ENCODE measurements around the gene CDC42BPA. TPM values are rescaled to one million over a fixed set of nuclear protein-coding genes. Genes with fewer than 3 reads are reported as not detected.

CDC42BPA gene
- total and polyA plus RNA-seq, 4 donors: 8.1 to 71.3 (median 33.0) TPM

DNA sequence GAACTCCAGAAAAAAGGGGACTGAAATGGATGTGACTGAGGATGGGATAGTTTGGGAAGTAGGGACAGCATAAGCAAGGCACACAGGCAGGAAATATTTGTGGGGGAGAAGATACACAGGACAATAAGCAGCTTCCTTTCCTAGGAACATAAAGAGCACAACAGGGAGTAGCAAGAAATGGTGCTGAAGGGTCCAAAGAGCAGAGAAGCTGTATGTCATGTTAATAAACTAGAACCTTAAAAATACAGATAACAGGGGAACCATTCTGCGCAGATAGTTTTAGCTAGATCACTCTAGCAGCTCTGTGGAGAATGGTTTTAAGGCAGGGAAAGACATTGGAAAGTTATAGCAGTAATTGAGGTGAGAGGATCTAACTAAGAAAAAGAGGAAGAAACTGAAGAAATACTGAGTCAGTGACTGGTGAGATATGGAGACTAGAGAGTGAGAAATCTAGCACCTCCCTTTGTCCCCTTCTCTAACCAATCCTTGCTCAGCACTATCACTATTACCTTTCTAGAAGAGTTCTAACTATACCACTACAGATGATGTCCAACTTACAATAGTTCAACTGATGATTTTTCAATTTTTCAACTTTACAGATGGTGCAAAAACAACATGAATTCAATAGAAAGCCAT lies 95.0 kb downstream of the CDC42BPA start:
- Histone ChIP-seq H3K27me3 (ENCODE audit: control insufficient read depth in 1 of 2, insufficient read depth in 2 of 2, low read length in 1 of 2) (no peaks in the 10 kb centered on the region), H3K36me3 (ENCODE audit: control insufficient read depth in 1 of 2, insufficient read depth in 2 of 2, low read length in 1 of 2) (no peaks in the 10 kb centered on the region), H3K27ac (ENCODE audit: low read depth in 1 of 2, low read length in 2 of 2) (no peak overlapping the region), H3K4me3 (ENCODE audit: low read length in 2 of 2) (no peak overlapping the region), H3K9me3 (ENCODE audit: control insufficient read depth, low read length) (no peaks in the 10 kb centered on the region), H3K4me1 (ENCODE audit: control insufficient read depth in 1 of 2, insufficient read depth in 2 of 2, low read length in 2 of 2) (no peaks in the 10 kb centered on the region)
- DNase-seq (no peak), ATAC-seq (ENCODE audit: low FRiP score) (no peak)
- intact Hi-C loops (cut with DNase I): no loop called here
- whole genome bisulfite sequencing, 2 donors: 97 to 100% methylated on average over 1 of the region's 1 CpG

DNA sequence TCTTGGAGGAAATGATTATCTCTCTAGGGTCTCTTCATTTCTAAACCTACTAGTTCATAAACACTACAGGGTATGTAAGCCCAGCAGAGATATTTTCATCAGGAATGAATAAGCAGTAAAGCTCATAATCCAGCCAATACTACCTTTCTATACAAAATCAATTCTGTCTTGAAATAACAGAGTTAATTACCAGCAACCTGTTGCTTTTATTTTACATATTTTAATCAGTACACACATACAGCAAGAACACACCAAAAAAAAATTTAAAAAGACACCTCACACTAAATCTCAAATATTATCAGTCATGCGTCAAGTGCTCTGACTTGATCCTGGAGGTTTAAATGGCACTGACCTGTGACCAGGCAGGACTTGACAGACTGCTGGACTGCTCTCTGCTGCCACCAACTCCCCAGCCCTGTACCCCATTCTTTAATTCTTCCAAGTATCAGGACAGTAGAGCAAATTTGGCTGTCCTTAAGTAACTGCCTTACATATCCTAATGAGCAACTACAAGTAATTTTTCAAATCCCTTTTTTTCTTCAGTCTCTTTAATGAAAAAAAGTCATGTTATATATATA lies 98.5 kb downstream of the CDC42BPA start:
- 94 to 100% methylated on average over 1 of the region's 1 CpG for WGBS, 2 donors
- DNase-seq (no peak), ATAC-seq (ENCODE audit: low FRiP score) (no peak)
- H3K27me3 ChIP-seq (ENCODE audit: control insufficient read depth in 1 of 2, insufficient read depth in 2 of 2, low read length in 1 of 2): no peaks in the 10 kb centered on the region
- no peaks in the 10 kb centered on the region for H3K4me1 ChIP-seq (ENCODE audit: control insufficient read depth in 1 of 2, insufficient read depth in 2 of 2, low read length in 2 of 2)
- no peak overlapping the region for H3K4me3 ChIP-seq (ENCODE audit: low read length in 2 of 2)
- no peak overlapping the region for H3K27ac ChIP-seq (ENCODE audit: low read depth in 1 of 2, low read length in 2 of 2)
- H3K36me3 ChIP-seq (ENCODE audit: control insufficient read depth in 1 of 2, insufficient read depth in 2 of 2, low read length in 1 of 2): no peaks in the 10 kb centered on the region
- intact Hi-C loops (cut with DNase I): no loop called here
- H3K9me3 ChIP-seq (ENCODE audit: control insufficient read depth, low read length): no peaks in the 10 kb centered on the region

DNA sequence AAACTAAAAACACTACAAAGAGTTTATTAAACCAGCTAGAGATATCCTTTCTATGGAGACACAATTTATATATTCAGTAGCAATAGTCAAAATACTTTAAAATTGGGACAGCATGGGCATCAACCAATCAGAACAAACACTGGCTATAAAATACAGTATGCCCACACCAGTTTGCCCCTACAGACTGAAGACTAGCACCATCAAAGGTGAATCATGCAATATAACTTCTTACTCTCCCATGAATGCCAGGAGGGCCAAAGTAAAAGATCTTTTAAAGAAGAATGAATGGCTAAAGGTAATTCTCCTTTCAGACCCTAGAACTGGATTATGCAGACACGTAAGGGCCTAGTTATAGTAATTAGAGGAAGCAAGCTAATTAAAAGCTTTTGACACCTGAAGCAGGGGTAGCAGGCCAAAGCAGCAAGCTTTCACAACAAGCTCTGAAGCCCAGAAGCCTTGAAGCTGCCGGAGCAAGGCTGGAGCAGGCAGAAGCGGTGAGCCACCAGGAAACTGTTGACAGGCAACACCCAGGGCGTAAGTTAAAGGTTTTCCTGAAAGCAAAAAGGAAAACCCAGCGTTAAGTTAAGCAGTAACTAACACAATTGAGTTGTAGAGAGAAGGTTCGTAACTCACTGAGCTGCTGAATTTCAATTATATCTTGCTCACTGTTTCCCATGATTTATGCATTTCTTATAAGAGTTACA lies 99.3 kb downstream of the CDC42BPA start:
- Histone ChIP-seq H3K27me3 (ENCODE audit: control insufficient read depth in 1 of 2, insufficient read depth in 2 of 2, low read length in 1 of 2) (no peaks in the 10 kb centered on the region), H3K27ac (ENCODE audit: low read depth in 1 of 2, low read length in 2 of 2) (no peak overlapping the region), H3K9me3 (ENCODE audit: control insufficient read depth, low read length) (no peaks in the 10 kb centered on the region), H3K36me3 (ENCODE audit: control insufficient read depth in 1 of 2, insufficient read depth in 2 of 2, low read length in 1 of 2) (no peaks in the 10 kb centered on the region), H3K4me3 (ENCODE audit: low read length in 2 of 2) (no peak overlapping the region), H3K4me1 (ENCODE audit: control insufficient read depth in 1 of 2, insufficient read depth in 2 of 2, low read length in 2 of 2) (no peaks in the 10 kb centered on the region)
- ATAC-seq (ENCODE audit: low FRiP score) (no peak), DNase-seq (no peak)
- intact Hi-C loops (cut with DNase I): no loop called here
- 77 to 84% methylated on average over 6 of the region's 6 CpGs for WGBS, 2 donors

DNA sequence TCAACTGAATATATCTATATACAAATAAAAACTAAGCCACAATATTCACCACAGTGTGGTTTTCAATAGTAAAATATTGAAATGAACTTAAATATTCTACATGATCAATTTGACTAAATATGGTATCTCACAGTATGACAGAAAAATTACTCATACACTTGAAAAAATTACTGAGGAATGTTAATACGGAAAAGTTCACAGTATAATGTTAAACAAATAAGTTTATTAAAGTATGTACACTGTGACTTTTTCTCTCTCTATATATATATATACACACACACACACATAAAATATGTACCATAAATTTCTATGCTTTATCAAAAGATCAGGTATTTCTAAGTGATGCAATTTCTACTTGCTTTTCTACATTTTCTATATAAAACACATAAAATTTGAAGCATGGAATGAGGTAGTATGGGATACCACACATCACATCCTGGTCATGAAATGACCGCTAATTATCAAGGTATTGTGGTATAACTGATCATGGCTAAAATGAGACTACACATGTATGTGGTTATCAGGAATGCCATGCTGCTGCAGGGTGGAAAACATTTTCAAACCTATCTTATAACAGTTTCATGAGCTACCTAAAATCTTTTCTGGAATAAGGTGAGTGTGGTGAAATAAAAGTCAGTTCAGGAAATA lies 102.3 kb downstream of the CDC42BPA start:
- Histone ChIP-seq H3K4me3 (ENCODE audit: low read length in 2 of 2) (no peak overlapping the region), H3K27ac (ENCODE audit: low read depth in 1 of 2, low read length in 2 of 2) (no peak overlapping the region), H3K36me3 (ENCODE audit: control insufficient read depth in 1 of 2, insufficient read depth in 2 of 2, low read length in 1 of 2) (no peaks in the 10 kb centered on the region), H3K4me1 (ENCODE audit: control insufficient read depth in 1 of 2, insufficient read depth in 2 of 2, low read length in 2 of 2) (no peaks in the 10 kb centered on the region), H3K9me3 (ENCODE audit: control insufficient read depth, low read length) (no peaks in the 10 kb centered on the region), H3K27me3 (ENCODE audit: control insufficient read depth in 1 of 2, insufficient read depth in 2 of 2, low read length in 1 of 2) (no peaks in the 10 kb centered on the region)
- DNase-seq (no peak), ATAC-seq (ENCODE audit: low FRiP score) (no peak)
- intact Hi-C loops (cut with DNase I): no loop called here
- WGBS, 2 donors: 94 to 96% methylated on average over 2 of the region's 2 CpGs

DNA sequence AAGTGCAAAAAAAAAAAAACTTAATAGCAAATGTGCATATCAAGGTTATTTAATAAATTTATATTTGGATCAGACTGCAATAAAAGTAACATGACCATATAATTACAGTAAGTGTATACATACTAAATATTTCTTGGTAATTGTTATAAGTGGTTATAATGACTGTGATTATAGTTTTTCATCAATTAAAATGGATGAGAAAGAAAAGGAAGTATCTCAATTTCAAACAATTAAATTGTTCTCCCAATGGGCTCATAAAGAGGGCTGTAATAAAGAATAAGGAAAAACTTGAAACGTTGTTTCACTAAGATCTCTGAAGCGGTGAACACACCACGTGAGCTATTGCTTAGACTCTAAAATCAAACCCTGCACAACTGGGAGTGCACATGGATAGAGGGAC lies 104.1 kb downstream of the CDC42BPA start:
- 90 to 94% methylated on average over 3 of the region's 3 CpGs for WGBS, 2 donors
- no peak for DNase-seq
- Histone ChIP-seq H3K4me3 (ENCODE audit: low read length in 2 of 2) (no peak overlapping the region), H3K27me3 (ENCODE audit: control insufficient read depth in 1 of 2, insufficient read depth in 2 of 2, low read length in 1 of 2) (no peaks in the 10 kb centered on the region), H3K4me1 (ENCODE audit: control insufficient read depth in 1 of 2, insufficient read depth in 2 of 2, low read length in 2 of 2) (no peaks in the 10 kb centered on the region), H3K36me3 (ENCODE audit: control insufficient read depth in 1 of 2, insufficient read depth in 2 of 2, low read length in 1 of 2) (no peaks in the 10 kb centered on the region), H3K27ac (ENCODE audit: low read depth in 1 of 2, low read length in 2 of 2) (no peak overlapping the region), H3K9me3 (ENCODE audit: control insufficient read depth, low read length) (no peaks in the 10 kb centered on the region)
- intact Hi-C loops (cut with DNase I): no loop called here
- ATAC-seq (ENCODE audit: low FRiP score): no peak

DNA sequence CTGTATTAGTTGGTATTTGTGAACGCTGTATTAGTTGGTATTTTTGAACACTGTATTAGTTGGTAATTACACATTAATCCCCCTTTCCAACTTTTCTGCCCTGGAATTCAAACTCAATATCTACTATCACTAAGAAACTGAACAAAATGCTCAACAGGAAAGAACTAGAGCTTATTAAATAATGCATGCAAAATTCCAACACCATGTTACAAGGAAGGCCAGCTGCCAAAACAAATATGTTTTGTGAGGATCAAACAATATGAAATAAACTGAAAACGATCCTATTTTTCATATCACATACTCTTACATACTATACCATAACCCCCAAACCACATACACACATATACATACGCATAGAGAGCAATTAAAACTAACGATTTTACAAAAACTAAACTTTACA lies 104.9 kb downstream of the CDC42BPA start:
- DNase-seq: no peak
- ATAC-seq (ENCODE audit: low FRiP score): no peak
- Histone ChIP-seq H3K4me1 (ENCODE audit: control insufficient read depth in 1 of 2, insufficient read depth in 2 of 2, low read length in 2 of 2) (no peaks in the 10 kb centered on the region), H3K9me3 (ENCODE audit: control insufficient read depth, low read length) (no peaks in the 10 kb centered on the region), H3K27me3 (ENCODE audit: control insufficient read depth in 1 of 2, insufficient read depth in 2 of 2, low read length in 1 of 2) (no peaks in the 10 kb centered on the region), H3K27ac (ENCODE audit: low read depth in 1 of 2, low read length in 2 of 2) (no peak overlapping the region), H3K36me3 (ENCODE audit: control insufficient read depth in 1 of 2, insufficient read depth in 2 of 2, low read length in 1 of 2) (no peaks in the 10 kb centered on the region), H3K4me3 (ENCODE audit: low read length in 2 of 2) (no peak overlapping the region)
- intact Hi-C loops (cut with DNase I): no loop called here
- WGBS, 2 donors: 81% methylated on average over 4 of the region's 4 CpGs

DNA sequence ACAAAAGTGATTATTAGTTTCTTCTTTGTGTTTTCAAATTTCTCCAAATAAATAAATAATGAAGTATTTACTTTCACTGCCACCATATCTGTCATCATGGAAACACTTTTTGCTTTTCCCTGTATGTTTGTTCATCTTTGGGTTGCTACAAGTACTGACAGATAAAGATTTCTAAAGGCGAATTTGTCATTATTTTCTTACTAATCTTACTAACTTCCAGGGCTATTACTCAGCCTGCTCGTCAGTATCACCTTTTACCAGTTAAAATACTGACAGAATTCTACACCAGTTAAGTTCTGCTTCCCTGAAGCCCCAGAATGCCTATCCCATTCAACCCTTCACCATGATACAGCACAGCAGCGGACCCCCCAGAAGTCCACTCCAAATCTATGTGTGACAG lies 106.1 kb downstream of the CDC42BPA start:
- WGBS, 2 donors: 88 to 92% methylated on average over 3 of the region's 3 CpGs
- Histone ChIP-seq H3K4me1 (ENCODE audit: control insufficient read depth in 1 of 2, insufficient read depth in 2 of 2, low read length in 2 of 2) (no peaks in the 10 kb centered on the region), H3K27me3 (ENCODE audit: control insufficient read depth in 1 of 2, insufficient read depth in 2 of 2, low read length in 1 of 2) (no peaks in the 10 kb centered on the region), H3K36me3 (ENCODE audit: control insufficient read depth in 1 of 2, insufficient read depth in 2 of 2, low read length in 1 of 2) (no peaks in the 10 kb centered on the region), H3K4me3 (ENCODE audit: low read length in 2 of 2) (no peak overlapping the region), H3K9me3 (ENCODE audit: control insufficient read depth, low read length) (no peaks in the 10 kb centered on the region), H3K27ac (ENCODE audit: low read depth in 1 of 2, low read length in 2 of 2) (no peak overlapping the region)
- intact Hi-C loops (cut with DNase I): no loop called here
- no peak for DNase-seq
- no peak for ATAC-seq (ENCODE audit: low FRiP score)

DNA sequence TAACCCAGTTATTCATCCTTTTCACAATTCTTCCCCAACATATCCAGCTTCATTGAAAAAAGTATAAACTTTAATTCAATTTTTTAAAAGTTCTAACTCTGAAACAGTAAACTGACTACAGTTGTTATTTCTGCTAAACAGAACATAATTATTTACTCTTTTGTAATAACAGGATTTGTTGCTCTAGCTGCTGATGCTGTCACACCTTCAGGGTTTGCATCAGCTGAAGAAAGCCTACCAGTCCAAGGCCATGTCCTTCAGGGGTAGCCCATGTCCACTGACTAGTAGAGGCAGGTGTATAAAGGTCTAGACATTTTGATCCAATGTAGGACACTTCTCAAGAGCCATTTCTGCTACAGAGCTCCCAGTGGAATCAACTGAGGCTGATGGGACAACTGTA lies 107.7 kb downstream of the CDC42BPA start:
- no peaks in the 10 kb centered on the region for H3K27me3 ChIP-seq (ENCODE audit: control insufficient read depth in 1 of 2, insufficient read depth in 2 of 2, low read length in 1 of 2)
- H3K27ac ChIP-seq (ENCODE audit: low read depth in 1 of 2, low read length in 2 of 2): no peak overlapping the region
- DNase-seq (no peak), ATAC-seq (ENCODE audit: low FRiP score) (no peak)
- no peaks in the 10 kb centered on the region for H3K36me3 ChIP-seq (ENCODE audit: control insufficient read depth in 1 of 2, insufficient read depth in 2 of 2, low read length in 1 of 2)
- H3K4me3 ChIP-seq (ENCODE audit: low read length in 2 of 2): no peak overlapping the region
- intact Hi-C loops (cut with DNase I): no loop called here
- no peaks in the 10 kb centered on the region for H3K4me1 ChIP-seq (ENCODE audit: control insufficient read depth in 1 of 2, insufficient read depth in 2 of 2, low read length in 2 of 2)
- no peaks in the 10 kb centered on the region for H3K9me3 ChIP-seq (ENCODE audit: control insufficient read depth, low read length)

DNA sequence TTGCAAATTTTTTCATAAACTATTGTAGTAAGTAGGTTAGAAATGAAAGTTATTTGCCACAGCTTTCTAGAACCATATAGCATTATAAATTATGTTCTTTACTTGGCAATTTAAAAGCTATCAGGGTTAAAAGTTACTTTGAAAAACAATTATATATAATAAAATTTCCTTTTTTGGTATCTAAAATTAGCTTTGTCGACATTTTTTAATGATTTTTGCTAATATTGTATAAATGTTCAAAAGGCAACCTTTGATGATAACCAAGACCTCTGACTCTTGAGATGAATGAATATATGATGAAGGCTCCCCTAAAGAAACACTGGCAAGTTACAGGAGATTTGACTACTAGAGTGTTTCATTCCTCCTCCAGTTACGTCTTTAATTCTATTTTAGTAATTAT lies 121.2 kb downstream of the CDC42BPA start:
- intact Hi-C loops (cut with DNase I): no loop called here
- ATAC-seq (ENCODE audit: low FRiP score) (no peak), DNase-seq (no peak)
- Histone ChIP-seq H3K4me3 (ENCODE audit: low read length in 2 of 2) (no peak overlapping the region), H3K4me1 (ENCODE audit: control insufficient read depth in 1 of 2, insufficient read depth in 2 of 2, low read length in 2 of 2) (no peaks in the 10 kb centered on the region), H3K36me3 (ENCODE audit: control insufficient read depth in 1 of 2, insufficient read depth in 2 of 2, low read length in 1 of 2) (no peaks in the 10 kb centered on the region), H3K27ac (ENCODE audit: low read depth in 1 of 2, low read length in 2 of 2) (no peak overlapping the region), H3K9me3 (ENCODE audit: control insufficient read depth, low read length) (no peaks in the 10 kb centered on the region), H3K27me3 (ENCODE audit: control insufficient read depth in 1 of 2, insufficient read depth in 2 of 2, low read length in 1 of 2) (no peaks in the 10 kb centered on the region)
- 92 to 94% methylated on average over 2 of the region's 2 CpGs for WGBS, 2 donors

Data from aorta (tissue), 5 donors.